ENCODE measurements around the gene DDX20. TPM values are rescaled to one million over a fixed set of nuclear protein-coding genes. Genes with fewer than 3 reads are reported as not detected.

DDX20 gene
- total RNA-seq, 6 donors from 2014 or later = 7.9 to 18.5 (median 9.2) TPM

- H3K27ac ChIP-seq = peak overlapping the region in 1 of 4 donors; percentile 43
- 78 to 81% methylated on average over 6 of the region's 6 CpGs for WGBS, 2 donors
Observed at GRCh38 chr1:111731956-111732355, 23.7 kb upstream of the DDX20 start.

GRCh38 chr1:111732718-111733117 is 23.0 kb upstream of the DDX20 start:
- H3K27ac ChIP-seq = peak overlapping the region; percentile 66 to 87 (median 79)
- no peaks in the 10 kb centered on the region for H3K36me3 ChIP-seq
- WGBS, 2 donors = 93 to 100% methylated on average over 3 to 7 of the region's 7 CpGs
- no peak for DNase-seq
- no peaks in the 10 kb centered on the region for H3K9me3 ChIP-seq
- no peak overlapping the region for H3K4me3 ChIP-seq
- no peak for TF ChIP-seq CTCF (IDR thresholded peaks at IDR 0.05)
- TF ChIP-seq POLR2AphosphoS5 (IDR thresholded peaks at IDR 0.05) = no peak
- TF ChIP-seq POLR2A (IDR thresholded peaks at IDR 0.05) = no peak
- no peak for TF ChIP-seq EP300 (IDR thresholded peaks at IDR 0.05)
- peaks cover 26 to 33% (median 30%) of the 10 kb centered on the region in 4 donors for H3K4me1 ChIP-seq
- H3K27me3 ChIP-seq = no peaks in the 10 kb centered on the region
- ATAC-seq (ENCODE audit: low FRiP score in 2 of 2) = no peak

More at GRCh38 chr1:111731956-111732355, 23.7 kb upstream of the DDX20 start:
- DNase-seq (no peak), ATAC-seq (ENCODE audit: low FRiP score in 2 of 2) (no peak)
- peaks cover 0 to 7% (median 0%) of the 10 kb centered on the region in 4 donors for H3K36me3 ChIP-seq
- H3K9me3 ChIP-seq = no peaks in the 10 kb centered on the region
- TF ChIP-seq POLR2A (IDR thresholded peaks at IDR 0.05) (no peak), POLR2AphosphoS5 (IDR thresholded peaks at IDR 0.05) (no peak), EP300 (IDR thresholded peaks at IDR 0.05) (no peak), CTCF (IDR thresholded peaks at IDR 0.05) (no peak)
- H3K4me3 ChIP-seq = no peak overlapping the region
- H3K27me3 ChIP-seq = no peaks in the 10 kb centered on the region
- peaks cover 20 to 25% (median 23%) of the 10 kb centered on the region in 4 donors for H3K4me1 ChIP-seq

- peak; percentile 75 to 80 for TF ChIP-seq POLR2AphosphoS5 (IDR thresholded peaks at IDR 0.05)
- peak in 1 of 4 donors; percentile 48 for TF ChIP-seq EP300 (IDR thresholded peaks at IDR 0.05)
- no peak for TF ChIP-seq POLR2A (IDR thresholded peaks at IDR 0.05)
- Histone ChIP-seq H3K9me3 (no peaks in the 10 kb centered on the region), H3K4me1 (peaks cover 33 to 39% (median 37%) of the 10 kb centered on the region in 4 donors), H3K36me3 (no peaks in the 10 kb centered on the region), H3K27ac (peak overlapping the region; percentile 66 to 87 (median 79)), H3K4me3 (peak overlapping the region in 1 of 4 donors; percentile 8), H3K27me3 (no peaks in the 10 kb centered on the region)
- 46 to 79% methylated on average over 7 to 9 of the region's 9 CpGs for WGBS, 2 donors
- DNase-seq (peak in 1 of 2 donors; percentile 77), ATAC-seq (ENCODE audit: low FRiP score in 2 of 2) (peak; percentile 69 to 93)
Observed at GRCh38 chr1:111733183-111733991, 22.3 kb upstream of the DDX20 start.

- TF ChIP-seq CTCF (IDR thresholded peaks at IDR 0.05) (no peak), POLR2A (IDR thresholded peaks at IDR 0.05) (no peak), EP300 (IDR thresholded peaks at IDR 0.05) (no peak), POLR2AphosphoS5 (IDR thresholded peaks at IDR 0.05) (no peak)
- H3K4me3 ChIP-seq = peak overlapping the region in 1 of 4 donors; percentile 8
- WGBS, 2 donors = 57% methylated on average over 5 of the region's 5 CpGs
- ATAC-seq (ENCODE audit: low FRiP score in 2 of 2) (peak in 1 of 2 donors; percentile 54), DNase-seq (peak in 1 of 2 donors; percentile 45)
- no peaks in the 10 kb centered on the region for H3K9me3 ChIP-seq
- H3K36me3 ChIP-seq = no peaks in the 10 kb centered on the region
- H3K4me1 ChIP-seq = peaks cover 35 to 45% (median 38%) of the 10 kb centered on the region in 4 donors
- H3K27ac ChIP-seq = peak overlapping the region; percentile 66 to 87 (median 79)
- H3K27me3 ChIP-seq = no peaks in the 10 kb centered on the region
Observed at GRCh38 chr1:111733992-111734341, 21.7 kb upstream of the DDX20 start.

GRCh38 chr1:111734426-111734825 is 21.3 kb upstream of the DDX20 start:
- Histone ChIP-seq H3K27me3 (no peaks in the 10 kb centered on the region), H3K4me1 (peaks cover 35 to 46% (median 38%) of the 10 kb centered on the region in 4 donors), H3K9me3 (no peaks in the 10 kb centered on the region), H3K4me3 (no peak overlapping the region), H3K27ac (peak overlapping the region; percentile 66 to 87 (median 79)), H3K36me3 (no peaks in the 10 kb centered on the region)
- 75 to 78% methylated on average over 3 of the region's 3 CpGs for WGBS, 2 donors
- ATAC-seq (ENCODE audit: low FRiP score in 2 of 2) = no peak
- TF ChIP-seq POLR2AphosphoS5 (IDR thresholded peaks at IDR 0.05) = no peak
- no peak for TF ChIP-seq POLR2A (IDR thresholded peaks at IDR 0.05)
- no peak for TF ChIP-seq EP300 (IDR thresholded peaks at IDR 0.05)
- TF ChIP-seq CTCF (IDR thresholded peaks at IDR 0.05) = no peak
- no peak for DNase-seq

Data from upper lobe of left lung (tissue), 6 donors.